ENCODE measurements around the gene ZNF516.
"Not testable (repeated sequence)": the region's sequence is repeated elsewhere in the genome, so short reads cannot be mapped to it uniquely, and the experiment has no call there.

ZNF516 gene

GRCh38 chr18:76488190-76488589, 6.9 kb downstream of the ZNF516 start:
- no peak for DNase-seq

GRCh38 chr18:76487782-76488181, 7.3 kb downstream of the ZNF516 start:
- no peak for DNase-seq

- DNase-seq = no peak
These were observed 8.0 kb downstream of the ZNF516 start for GRCh38 chr18:76487070-76487469.

- no peak for DNase-seq
These were observed 8.5 kb downstream of the ZNF516 start for GRCh38 chr18:76486574-76486973.

- DNase-seq = no peak
These were observed 9.0 kb downstream of the ZNF516 start for GRCh38 chr18:76486038-76486437.

- DNase-seq = no peak
These were observed 10.2 kb downstream of the ZNF516 start for GRCh38 chr18:76484749-76485387.

- DNase-seq = no peak
These were observed 11.3 kb downstream of the ZNF516 start for GRCh38 chr18:76483780-76484179.

GRCh38 chr18:76482971-76483691, 11.9 kb downstream of the ZNF516 start:
- DNase-seq = no peak

GRCh38 chr18:76482267-76482666, 12.8 kb downstream of the ZNF516 start:
- no peak for DNase-seq

GRCh38 chr18:76480913-76481312, 14.1 kb downstream of the ZNF516 start:
- DNase-seq = no peak

- DNase-seq = no peak
These were observed 15.4 kb downstream of the ZNF516 start for GRCh38 chr18:76479351-76480238.

- no peak for DNase-seq
These were observed 18.1 kb downstream of the ZNF516 start for GRCh38 chr18:76476665-76477561.

GRCh38 chr18:76475450-76476194, 19.4 kb downstream of the ZNF516 start:
- DNase-seq = no peak

- DNase-seq = no peak
These were observed 20.2 kb downstream of the ZNF516 start for GRCh38 chr18:76474824-76475223.

GRCh38 chr18:76473521-76473920, 21.5 kb downstream of the ZNF516 start:
- not testable (repeated sequence) for DNase-seq

GRCh38 chr18:76472829-76473228, 22.2 kb downstream of the ZNF516 start:
- no peak for DNase-seq

GRCh38 chr18:76471593-76471992, 23.4 kb downstream of the ZNF516 start:
- DNase-seq = no peak

GRCh38 chr18:76468345-76469304, 26.4 kb downstream of the ZNF516 start:
- DNase-seq = no peak

- DNase-seq = no peak
These were observed 27.5 kb downstream of the ZNF516 start for GRCh38 chr18:76467371-76468190.

All from islet precursor cell (in vitro differentiated cells).